HepG2 (cell line): Measurements from ENCODE around the gene SELPLG. TPM values are rescaled to one million over a fixed set of nuclear protein-coding genes. Genes with fewer than 3 reads are reported as not detected.

Experiments used
- ATAC-seq: fragments of 200-7000 bp; cut with Tn5 transposase; 3 replicates; pipeline ENCODE4 v1.9.1; 2020; ENCODE audit warnings: mild to moderate bottlenecking, moderate library complexity
- BruUV-seq: library from RNA; stranded (reverse); fragments of 400-500 nt; replicated peaks from 2 replicates; lab custom pipeline; 2021; lab: Mats Ljungman, UMichigan
- CTCF ChIA-PET: fragments of 300-600 bp; formaldehyde crosslinking; extraction: SDS; loops from one replicate; lab custom pipeline; 2021; ENCODE audit warnings: low total read pairs, inconsistent platforms, low intra/inter-chr PET ratio; lab: Yijun Ruan, JAX
- POLR2A ChIA-PET: fragments of 350-600 bp; sonication (Branson Sonifier 250); formaldehyde crosslinking; loops from one replicate; lab custom pipeline; 2020; ENCODE audit warnings: antibody characterized with exemption, inconsistent platforms; lab: Yijun Ruan, JAX
- DNase-seq: peaks from one replicate; pipeline ENCODE4 v3.0.0-alpha.2; 2015; ENCODE audit warnings: low spot score
- FAIRE-seq: peaks from 3 replicates; lab custom pipeline; 2011; peaks lifted over from hg19 to GRCh38; lab: Jason Lieb, UNC
- H2AFZ ChIP-seq: one replicate; pipeline ENCODE4 v1.6.1; 2011; ENCODE audit warnings: low read length, inconsistent platforms
- H3K27ac ChIP-seq: fragments of 300-600 bp; 3 replicates; pipeline ENCODE4 v1.8.0; 2011; ENCODE audit warnings: mixed run types, mild to moderate bottlenecking, mixed read lengths, low read length, inconsistent platforms; ENCODE audit not compliant: insufficient read depth; ENCODE audit errors: extremely low read length
- H3K27me3 ChIP-seq, 2 experiments: fragments of 200-600 bp in 1 of 2; 2 replicates in 1 of 2; 3 replicates in 1 of 2; pipeline versions ENCODE4 v1.6.0 to v1.8.0; 2011; ENCODE audit warnings: low read length in 2 of 2, mild to moderate bottlenecking in 2 of 2, moderate library complexity in 2 of 2, inconsistent platforms in 1 of 2; ENCODE audit not compliant: insufficient read depth in 2 of 2, control insufficient read depth in 1 of 2
- H3K36me3 ChIP-seq, 2 experiments: fragments of 200-600 bp in 1 of 2; replicated peaks in 1 of 2; 2 replicates in 1 of 2; 3 replicates in 1 of 2; pipeline versions ENCODE4 v1.5.1 to v1.8.0; 2011; ENCODE audit warnings: low read length in 2 of 2, inconsistent platforms in 1 of 2; ENCODE audit not compliant: insufficient read depth in 2 of 2, control insufficient read depth in 1 of 2
- H3K4me1 ChIP-seq: 2 replicates; pipeline ENCODE4 v1.5.1; 2012; ENCODE audit warnings: low read length, inconsistent platforms; ENCODE audit not compliant: insufficient read depth
- H3K4me2 ChIP-seq: 2 replicates; pipeline ENCODE4 v1.6.0; 2011; ENCODE audit warnings: low read depth, low read length, inconsistent platforms
- H3K4me3 ChIP-seq, 3 experiments: fragments of 200-600 bp in 1 of 3; sonication (generic), shearing (Covaris generic) in 1 of 3; replicated peaks in 1 of 3; 2 replicates each; pipeline ENCODE4 v1.5.1; 2011 to 2016; ENCODE audit warnings: low read length in 3 of 3, inconsistent platforms in 2 of 3, low read depth in 2 of 3, mild to moderate bottlenecking in 2 of 3, control low read depth in 1 of 3, mixed read lengths in 1 of 3; ENCODE audit not compliant: insufficient read depth in 1 of 3
- H3K79me2 ChIP-seq: one replicate; pipeline ENCODE4 v1.6.1; 2011; ENCODE audit warnings: low read length, inconsistent platforms; ENCODE audit not compliant: insufficient read depth
- H3K9ac ChIP-seq: 2 replicates; pipeline ENCODE4 v1.6.0; 2011; ENCODE audit warnings: mild to moderate bottlenecking, low read depth, low read length, inconsistent platforms; ENCODE audit not compliant: insufficient read depth
- H3K9me3 ChIP-seq: 2 replicates; pipeline ENCODE4 v1.5.1; 2012; ENCODE audit warnings: mild to moderate bottlenecking, low read length
- H4K20me1 ChIP-seq: 2 replicates; pipeline ENCODE4 v1.6.0; 2011; ENCODE audit warnings: inconsistent platforms, mild to moderate bottlenecking, low read length, moderate library complexity; ENCODE audit not compliant: insufficient read depth
- HES4 ChIP-seq: sonication (generic); formaldehyde crosslinking; IDR thresholded peaks from 2 replicates; pipeline ENCODE4 v1.9.0; 2021; ENCODE audit warnings: mild to moderate bottlenecking, missing genetic modification reagents, borderline replicate concordance
- HOXA5 ChIP-seq: sonication (generic); formaldehyde crosslinking; IDR thresholded peaks from 2 replicates; pipeline ENCODE4 v1.4.0; 2020; ENCODE audit warnings: missing genetic modification reagents
- NFE2L1 ChIP-seq: sonication (generic); formaldehyde crosslinking; IDR thresholded peaks from 2 replicates; pipeline ENCODE4 v1.4.0; 2020; ENCODE audit warnings: missing genetic modification reagents, mild to moderate bottlenecking, borderline replicate concordance
- SRSF9 ChIP-seq: fragments of 200-400 bp; formaldehyde crosslinking; IDR thresholded peaks from 2 replicates; pipeline ENCODE4 v1.6.1; 2018; ENCODE audit warnings: borderline replicate concordance, mild to moderate bottlenecking, low read depth, low read length; ENCODE audit not compliant: insufficient read depth, poor library complexity, severe bottlenecking
- ZNF788 ChIP-seq: sonication (generic); formaldehyde crosslinking; IDR thresholded peaks from 2 replicates; pipeline ENCODE4 v1.5.0; 2020; ENCODE audit warnings: mild to moderate bottlenecking, missing genetic modification reagents, borderline replicate concordance
- WGBS: methylation state at CpG from one replicate; pipeline ENCODE4 v1.1.6; 2017; ENCODE audit warnings: low lambda C conversion rate; 5-methylcytosine and 5-hydroxymethylcytosine counted together
- in situ Hi-C: cut with HindIII; loops from 2 replicates; pipeline ENCODE4 v1.10.0; 2017; ENCODE audit warnings: low pct_unique_long_range_greater_than_20kb; ENCODE audit not compliant: extremely low pct_ligation_motif_present
- intact Hi-C: fragments of 100-400 bp; cut with micrococcal nuclease; formaldehyde crosslinking; loops from one replicate; pipeline ENCODE4 v1.10.0; 2022; ENCODE audit not compliant: unreplicated experiment
- polyA plus RNA-seq, 8 experiments: library from polyadenylated mRNA; depleted of rRNA in 3 of 8; stranded (reverse) in 7 of 8; unstranded in 1 of 8; fragments of >200 nt; fragmentation: Illumina TruSeq in 4 of 8; extraction: Trizol in 4 of 8; gene quantifications; 2 replicates each; pipeline versions ENCODE4 v1.2.1 to v1.2.3, GENCODE V29; 2011 to 2016; ENCODE audit warnings: low read depth in 4 of 8, missing spikeins in 1 of 8, mixed read lengths in 1 of 8; ENCODE audit not compliant: insufficient read depth in 1 of 8
- total RNA-seq, 5 experiments: library from RNA; depleted of rRNA; stranded (reverse); fragments of >200 nt; fragmentation: Illumina TruSeq; extraction: Trizol; gene quantifications; 2 replicates each; pipeline ENCODE4 v1.2.3, GENCODE V29; 2016; ENCODE audit warnings: low read depth in 1 of 5
- TF ChIP-seq, protein P1 (sequence below): sonication (generic); formaldehyde crosslinking; IDR thresholded peaks from 2 replicates; pipeline ENCODE4 v1.9.0; 2022; ENCODE audit warnings: low read depth, missing genetic modification reagents
- TF ChIP-seq, protein P2 (sequence below): sonication (generic); formaldehyde crosslinking; IDR thresholded peaks from 2 replicates; pipeline ENCODE4 v1.5.0; 2020; ENCODE audit warnings: missing genetic modification reagents, mild to moderate bottlenecking, borderline replicate concordance

SELPLG gene
- total and polyA plus RNA-seq, 2 of the 13 experiments (the other 11 are each of a cell fraction or from before 2014, with no cell fraction given) = 0.12 TPM; not detected in 1

DNA sequence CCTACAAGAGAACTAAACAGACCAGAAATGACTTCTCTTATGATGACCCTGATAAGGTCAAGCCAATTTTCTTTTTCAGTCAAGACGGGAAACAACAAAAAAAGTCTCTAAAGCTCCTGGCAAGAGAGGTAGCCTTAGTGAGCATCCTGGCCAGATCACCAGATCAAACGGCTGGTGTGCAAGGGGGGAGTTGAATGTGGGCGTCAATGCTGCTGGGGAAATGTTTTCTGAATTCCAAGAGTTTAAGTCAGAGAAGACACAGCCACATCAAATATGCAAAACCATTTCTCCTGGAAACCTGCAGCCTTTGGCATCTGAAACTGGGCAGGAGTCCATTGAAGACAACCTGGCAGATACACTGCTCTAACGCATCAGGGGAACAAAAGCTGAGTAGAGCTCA is 16.0 kb upstream of the SELPLG start:
- DNase-seq = no peak
- Histone ChIP-seq H3K27ac (no peak overlapping the region), H3K36me3 (peaks cover 32 to 74% of the 10 kb centered on the region in 2 experiments), H3K27me3 (no peaks in the 10 kb centered on the region), H3K4me2 (no peak overlapping the region), H3K4me3 (no peak overlapping the region), H3K9ac (no peak overlapping the region), H3K4me1 (no peaks in the 10 kb centered on the region), H4K20me1 (no peaks in the 10 kb centered on the region), H2AFZ (no peak overlapping the region), H3K79me2 (no peaks in the 10 kb centered on the region), H3K9me3 (no peaks in the 10 kb centered on the region)
- 96% methylated on average over 4 of the region's 4 CpGs for WGBS
- POLR2A ChIA-PET = no interaction called here
- FAIRE-seq = no peak
- no TSS peak for BruUV-seq
- intact Hi-C loops (no loop called here), in situ Hi-C loops (no loop called here)
- ATAC-seq = no peak
- CTCF ChIA-PET = no interaction called here
- TF ChIP-seq NFE2L1 (CRISPR knock-in tag) (no peak), SRSF9 (no peak), HOXA5 (no peak), HES4 (CRISPR knock-in tag) (no peak), ZNF788 (CRISPR knock-in tag) (no peak)
- TF ChIP-seq, protein P1, sequence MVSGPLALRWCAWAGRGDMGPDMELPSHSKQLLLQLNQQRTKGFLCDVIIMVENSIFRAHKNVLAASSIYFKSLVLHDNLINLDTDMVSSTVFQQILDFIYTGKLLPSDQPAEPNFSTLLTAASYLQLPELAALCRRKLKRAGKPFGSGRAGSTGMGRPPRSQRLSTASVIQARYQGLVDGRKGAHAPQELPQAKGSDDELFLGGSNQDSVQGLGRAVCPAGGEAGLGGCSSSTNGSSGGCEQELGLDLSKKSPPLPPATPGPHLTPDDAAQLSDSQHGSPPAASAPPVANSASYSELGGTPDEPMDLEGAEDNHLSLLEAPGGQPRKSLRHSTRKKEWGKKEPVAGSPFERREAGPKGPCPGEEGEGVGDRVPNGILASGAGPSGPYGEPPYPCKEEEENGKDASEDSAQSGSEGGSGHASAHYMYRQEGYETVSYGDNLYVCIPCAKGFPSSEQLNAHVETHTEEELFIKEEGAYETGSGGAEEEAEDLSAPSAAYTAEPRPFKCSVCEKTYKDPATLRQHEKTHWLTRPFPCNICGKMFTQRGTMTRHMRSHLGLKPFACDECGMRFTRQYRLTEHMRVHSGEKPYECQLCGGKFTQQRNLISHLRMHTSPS (CRISPR knock-in tag) = no peak
- TF ChIP-seq, protein P2, sequence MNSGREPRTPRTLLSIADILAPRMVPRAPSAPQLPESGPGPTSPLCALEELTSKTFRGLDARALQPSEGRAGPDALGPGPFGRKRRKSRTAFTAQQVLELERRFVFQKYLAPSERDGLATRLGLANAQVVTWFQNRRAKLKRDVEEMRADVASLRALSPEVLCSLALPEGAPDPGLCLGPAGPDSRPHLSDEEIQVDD = no peak
